GM12865 (cell line): ENCODE data around the gene RIOX2.

ENCODE experiments used
- DNase-seq: peaks from one replicate; pipeline ENCODE4 v3.0.0; 2010; ENCODE audit warnings: low read depth
- H3K4me3 ChIP-seq: 2 replicates; pipeline ENCODE4 v1.5.1; 2011; ENCODE audit warnings: mild to moderate bottlenecking, low read depth, low read length, control low read depth
- CTCF ChIP-seq: IDR thresholded peaks from 2 replicates; pipeline ENCODE4 v1.5.1; 2011; ENCODE audit warnings: low read length, control low read depth, low read depth, inconsistent platforms; ENCODE audit not compliant: insufficient read depth; ENCODE audit errors: missing control alignments

Gene RIOX2

GRCh38 chr3:97948351-97949109, 23.7 kb downstream of the RIOX2 start:
- no peak overlapping the region for H3K4me3 ChIP-seq
- TF ChIP-seq CTCF = no peak
- no peak for DNase-seq

- no peak overlapping the region for H3K4me3 ChIP-seq
- no peak for TF ChIP-seq CTCF
- no peak for DNase-seq
These were observed 29.3 kb downstream of the RIOX2 start for GRCh38 chr3:97942801-97943546.

GRCh38 chr3:97940034-97940433, 32.2 kb downstream of the RIOX2 start:
- TF ChIP-seq CTCF = no peak
- H3K4me3 ChIP-seq = no peak overlapping the region
- no peak for DNase-seq

GRCh38 chr3:97939401-97939800, 32.8 kb downstream of the RIOX2 start:
- H3K4me3 ChIP-seq = no peak overlapping the region
- TF ChIP-seq CTCF = no peak
- DNase-seq = no peak

DNA sequence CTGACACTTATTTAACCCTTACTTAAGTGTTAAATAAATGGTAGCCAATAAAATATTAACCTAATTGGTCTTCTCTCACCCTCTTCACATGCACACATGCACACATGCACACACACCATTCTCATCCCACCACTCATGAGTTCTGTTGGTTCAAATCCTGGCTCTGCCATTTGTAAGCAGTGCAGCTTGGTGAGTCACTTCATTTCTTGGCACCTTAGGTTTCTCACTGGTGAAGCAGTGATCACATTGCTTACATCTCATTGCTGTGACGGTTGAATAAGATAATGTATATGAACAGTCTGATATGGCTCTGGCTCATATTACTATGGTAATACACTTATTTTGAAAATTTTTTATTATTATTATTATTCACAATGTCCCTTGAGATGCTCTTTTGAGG, 33.8 kb downstream of the RIOX2 start:
- no peak overlapping the region for H3K4me3 ChIP-seq
- no peak for DNase-seq
- no peak for TF ChIP-seq CTCF

- DNase-seq = no peak
- H3K4me3 ChIP-seq = no peak overlapping the region
- no peak for TF ChIP-seq CTCF
These were observed 35.0 kb downstream of the RIOX2 start for GRCh38 chr3:97937205-97937604.
